Smooth muscle cell of the umbilical artery (primary cell): Measurements from ENCODE around the gene REM2. TPM values are rescaled to one million over a fixed set of nuclear protein-coding genes. Genes with fewer than 3 reads are reported as not detected.

ENCODE experiments used
- total RNA-seq: library from RNA; depleted of rRNA; stranded (reverse); fragments of >200 nt; gene quantifications from 2 replicates; pipeline ENCODE4 v1.2.3, GENCODE V29; 2014

Gene REM2, protein sequence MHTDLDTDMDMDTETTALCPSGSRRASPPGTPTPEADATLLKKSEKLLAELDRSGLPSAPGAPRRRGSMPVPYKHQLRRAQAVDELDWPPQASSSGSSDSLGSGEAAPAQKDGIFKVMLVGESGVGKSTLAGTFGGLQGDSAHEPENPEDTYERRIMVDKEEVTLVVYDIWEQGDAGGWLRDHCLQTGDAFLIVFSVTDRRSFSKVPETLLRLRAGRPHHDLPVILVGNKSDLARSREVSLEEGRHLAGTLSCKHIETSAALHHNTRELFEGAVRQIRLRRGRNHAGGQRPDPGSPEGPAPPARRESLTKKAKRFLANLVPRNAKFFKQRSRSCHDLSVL
- 0.14 TPM in 1 of 2 replicates, not detected in the other for total RNA-seq

DNA sequence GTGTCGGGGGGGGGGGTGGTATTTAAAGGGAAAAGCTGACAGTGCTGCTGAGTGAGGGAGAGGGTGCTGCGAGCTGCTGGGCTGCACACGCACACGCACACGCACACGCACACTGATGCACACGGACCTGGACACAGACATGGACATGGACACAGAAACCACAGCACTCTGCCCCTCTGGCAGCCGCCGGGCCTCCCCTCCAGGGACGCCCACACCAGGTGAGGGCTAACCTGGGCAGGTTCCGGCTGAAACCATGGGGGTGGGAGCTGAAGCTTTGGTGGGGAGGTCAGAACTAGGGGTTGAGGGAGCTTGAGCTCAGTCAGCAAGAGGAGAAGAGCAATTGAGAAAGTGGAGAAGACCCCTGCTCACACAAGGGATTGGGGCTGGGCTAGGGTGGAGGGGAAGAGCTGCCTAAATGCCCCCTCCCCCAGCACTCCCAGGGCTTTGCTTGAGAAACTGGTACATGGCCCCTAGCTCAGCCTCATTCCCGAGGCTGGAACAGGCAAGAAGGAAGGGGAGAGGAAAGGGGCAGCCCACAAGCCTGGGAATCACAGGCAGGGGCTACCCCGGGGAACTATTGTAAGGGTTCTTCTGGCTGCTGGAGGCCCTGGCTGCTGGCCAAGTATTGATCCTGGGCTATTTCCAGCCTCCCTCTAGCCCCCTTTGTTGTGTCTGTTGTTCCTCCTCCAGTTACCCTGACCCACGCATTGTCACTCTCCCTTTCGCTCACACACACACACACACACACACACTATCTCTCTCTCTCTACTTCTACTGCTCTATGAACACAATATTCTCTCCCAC is at the start of gene REM2:
TSS of gene REM2 (plus strand) at position 50 of the 804 bp plus-strand sequence. CDS start at position 116, 66 bp downstream.

GRCh38 chr14:22836301-22837113 is 46.5 kb upstream of the REM2 start, which contains the start of gene MMP14:
Gene MMP14 (plus strand): TSS chr14:22836585. CDS start chr14:22836818, 233 bp downstream.

GRCh38 chr14:22871224-22872032 is 11.6 kb upstream of the REM2 start, which contains the start of gene LRP10:
Gene LRP10 (plus strand): TSS chr14:22871740. CDS start chr14:22872304, 564 bp downstream.

GRCh38 chr14:22918804-22919600 is 36.0 kb downstream of the REM2 start, which contains the start of gene RBM23:
Gene RBM23 (minus strand): TSS chr14:22919149.

DNA sequence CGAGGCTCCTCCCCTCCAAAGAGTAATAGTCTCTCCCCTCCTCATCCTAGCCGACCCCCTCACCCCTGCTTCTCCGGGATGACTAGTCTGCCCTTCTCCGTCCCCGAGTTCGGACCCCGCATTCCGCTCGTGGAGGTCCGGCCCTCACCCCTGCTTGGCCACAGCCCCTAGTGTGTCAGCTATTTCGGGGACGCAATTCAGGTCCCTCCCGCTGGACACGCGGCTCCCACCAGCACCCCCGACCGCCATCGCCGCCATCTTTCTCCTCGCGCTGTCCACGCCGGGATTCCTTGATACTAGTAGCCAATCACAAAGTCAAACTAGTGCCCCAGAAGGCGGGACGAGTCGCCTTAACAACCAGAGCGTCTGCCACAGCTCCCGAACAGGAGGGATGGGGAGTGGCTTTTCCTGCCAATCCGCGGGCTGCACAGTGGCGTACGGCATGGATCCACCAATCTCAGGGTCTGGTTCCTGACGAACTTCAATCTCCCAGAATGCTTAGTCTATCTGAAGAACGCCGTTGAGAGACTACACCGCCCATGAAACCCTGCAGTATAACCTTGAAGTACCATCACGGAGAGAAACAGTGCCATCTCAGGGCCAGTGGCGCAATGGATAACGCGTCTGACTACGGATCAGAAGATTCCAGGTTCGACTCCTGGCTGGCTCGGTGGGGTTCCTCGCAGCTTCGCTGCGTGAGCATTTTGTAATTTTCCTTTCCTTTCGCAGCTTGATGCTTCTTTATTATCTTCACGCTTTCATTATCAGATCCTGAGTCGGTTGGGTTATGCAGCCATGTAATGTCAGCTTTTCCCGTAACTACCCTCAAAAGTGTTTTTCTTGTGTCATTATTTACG is 46.3 kb downstream of the REM2 start, which contains the start of gene PRMT5:
TSS of gene PRMT5 (minus strand) at position 273 of the 857 bp plus-strand sequence. CDS start at position 258, 15 bp downstream.

Other genes starting within 250 kb of the REM2 start
- not detected in 2 replicates for gene OR6J1, start 238.9 kb upstream of the REM2 start, total RNA-seq
- 30.3 and 39.1 TPM in 2 replicates for gene OXA1L, start 116.5 kb upstream of the REM2 start, total RNA-seq
- gene SLC7A7, start 67.8 kb upstream of the REM2 start, total RNA-seq = 5.1 and 10.1 TPM in 2 replicates
- 25.1 and 35.3 TPM in 2 replicates for gene MRPL52, start 53.3 kb upstream of the REM2 start, total RNA-seq
- gene MMP14, start 46.6 kb upstream of the REM2 start, total RNA-seq = 539 and 655 TPM in 2 replicates
- gene LRP10, start 11.5 kb upstream of the REM2 start, total RNA-seq = 117 and 200 TPM in 2 replicates
- 59.2 and 93.5 TPM in 2 replicates for gene RBM23, start 35.9 kb downstream of the REM2 start, total RNA-seq
- gene PRMT5, start 46.2 kb downstream of the REM2 start, total RNA-seq = 46.0 and 60.8 TPM in 2 replicates
- gene HAUS4, start 73.9 kb downstream of the REM2 start, total RNA-seq = 17.2 and 28.2 TPM in 2 replicates
- 36.3 and 57.9 TPM in 2 replicates for gene AJUBA, start 99.3 kb downstream of the REM2 start, total RNA-seq
- 5.6 and 7.8 TPM in 2 replicates for gene C14orf93, start 126.9 kb downstream of the REM2 start, total RNA-seq
- 182 and 254 TPM in 2 replicates for gene PSMB5, start 151.7 kb downstream of the REM2 start, total RNA-seq
- not detected in 2 replicates for gene PSMB11, start 159.0 kb downstream of the REM2 start, total RNA-seq
- gene CDH24, start 174.3 kb downstream of the REM2 start, total RNA-seq = 8.0 and 9.7 TPM in 2 replicates
- gene ACIN1, start 211.9 kb downstream of the REM2 start, total RNA-seq = 52.9 and 88.7 TPM in 2 replicates
- gene C14orf119, start 212.3 kb downstream of the REM2 start, total RNA-seq = 48.0 and 58.5 TPM in 2 replicates
- not detected in 2 replicates for gene CIROP, start 221.8 kb downstream of the REM2 start, total RNA-seq
- gene CEBPE, start 236.0 kb downstream of the REM2 start, total RNA-seq = not detected in 2 replicates